HEK293 (cell line): ENCODE data around the gene SLC3A2.

ENCODE experiments used
- CTCF ChIA-PET: fragments of 350-600 bp; formaldehyde crosslinking; extraction: SDS; loops from one replicate; lab custom pipeline; 2021; ENCODE audit warnings: antibody characterized with exemption; lab: Yijun Ruan, JAX
- POLR2A ChIA-PET: fragments of 300-600 bp; formaldehyde crosslinking; extraction: SDS; loops from one replicate; lab custom pipeline; 2020; ENCODE audit warnings: antibody characterized with exemption, inconsistent platforms; lab: Yijun Ruan, JAX
- H3K27ac ChIP-seq: fragments of 200-500 bp; sonication (Bioruptor generic); 2 replicates; pipeline ENCODE4 v1.5.1; 2014; ENCODE audit warnings: low read depth, low read length, control low read depth, inconsistent platforms; ENCODE audit errors: extremely low read depth
- H3K36me3 ChIP-seq, 2 experiments: fragments of 200-500 bp in 1 of 2; sonication (Bioruptor generic) in 1 of 2; 1 replicate in 1 of 2; 2 replicates in 1 of 2; pipeline ENCODE4 v1.5.1; 2014 to 2017; ENCODE audit warnings: inconsistent platforms in 2 of 2, low read length in 2 of 2; ENCODE audit not compliant: control insufficient read depth in 2 of 2, insufficient read depth in 1 of 2
- H3K4me1 ChIP-seq: fragments of 200-500 bp; sonication (Bioruptor generic); 2 replicates; pipeline ENCODE4 v1.5.1; 2014; ENCODE audit warnings: mild to moderate bottlenecking, low read length, inconsistent platforms; ENCODE audit not compliant: control insufficient read depth, insufficient read depth
- H3K4me3 ChIP-seq: 2 replicates; pipeline ENCODE4 v1.5.1; 2011; ENCODE audit warnings: low read depth, mild to moderate bottlenecking, control low read depth, low read length, moderate library complexity
- H3K9me3 ChIP-seq: fragments of 200-500 bp; sonication (Bioruptor generic); 2 replicates; pipeline ENCODE4 v1.5.1; 2014; ENCODE audit warnings: low read depth, low read length, inconsistent platforms; ENCODE audit not compliant: control insufficient read depth, insufficient read depth
- BCL6B ChIP-seq: fragments of 450-650 bp; formaldehyde crosslinking; IDR thresholded peaks from 2 replicates; pipeline ENCODE4 v1.5.1; 2017; ENCODE audit warnings: missing biosample characterization, missing genetic modification characterization
- GLIS2 ChIP-seq: fragments of 450-650 bp; formaldehyde crosslinking; IDR thresholded peaks from 2 replicates; pipeline ENCODE4 v1.5.1; 2016; ENCODE audit warnings: missing biosample characterization, missing genetic modification characterization
- IKZF3 ChIP-seq: fragments of 450-650 bp; IDR thresholded peaks from 2 replicates; pipeline ENCODE4 v1.5.0; 2018; ENCODE audit warnings: missing biosample characterization, mild to moderate bottlenecking, missing genetic modification characterization, moderate library complexity
- KLF1 ChIP-seq: fragments of 450-650 bp; formaldehyde crosslinking; IDR thresholded peaks from 2 replicates; pipeline ENCODE4 v1.5.1; 2016; ENCODE audit warnings: missing biosample characterization, missing genetic modification characterization
- KLF8 ChIP-seq: fragments of 450-650 bp; formaldehyde crosslinking; IDR thresholded peaks from 2 replicates; pipeline ENCODE4 v1.5.1; 2016; ENCODE audit warnings: missing biosample characterization, missing genetic modification characterization
- PRDM4 ChIP-seq: fragments of 450-650 bp; formaldehyde crosslinking; IDR thresholded peaks from 2 replicates; pipeline ENCODE4 v1.5.1; 2017; ENCODE audit warnings: missing biosample characterization, missing genetic modification characterization
- SALL2 ChIP-seq: fragments of 450-650 bp; formaldehyde crosslinking; IDR thresholded peaks from 2 replicates; pipeline ENCODE4 v1.5.0; 2017; ENCODE audit warnings: missing biosample characterization, mild to moderate bottlenecking, missing genetic modification characterization, borderline replicate concordance
- SCRT2 ChIP-seq: fragments of 450-650 bp; formaldehyde crosslinking; IDR thresholded peaks from 2 replicates; pipeline ENCODE4 v1.5.1; 2016; ENCODE audit warnings: missing biosample characterization, missing genetic modification characterization
- TRIM28 ChIP-seq: IDR thresholded peaks from 2 replicates; pipeline ENCODE4 v1.6.1; 2011; ENCODE audit warnings: low read length, control low read depth, borderline replicate concordance
- ZNF133 ChIP-seq: fragments of 450-650 bp; formaldehyde crosslinking; IDR thresholded peaks from 2 replicates; pipeline ENCODE4 v1.5.1; 2016; ENCODE audit warnings: missing biosample characterization, missing genetic modification characterization
- ZNF350 ChIP-seq: fragments of 450-650 bp; formaldehyde crosslinking; IDR thresholded peaks from 2 replicates; pipeline ENCODE4 v1.5.0; 2017; ENCODE audit warnings: missing biosample characterization, mild to moderate bottlenecking, missing genetic modification characterization
- ZNF37A ChIP-seq: fragments of 450-650 bp; IDR thresholded peaks from 2 replicates; pipeline ENCODE4 v1.5.1; 2018; ENCODE audit warnings: missing biosample characterization, missing genetic modification characterization
- ZNF580 ChIP-seq: fragments of 450-650 bp; formaldehyde crosslinking; IDR thresholded peaks from 2 replicates; pipeline ENCODE4 v1.5.1; 2016; ENCODE audit warnings: missing biosample characterization, missing genetic modification characterization
- ZNF837 ChIP-seq: fragments of 450-650 bp; formaldehyde crosslinking; IDR thresholded peaks from 2 replicates; pipeline ENCODE4 v1.5.1; 2016; ENCODE audit warnings: missing biosample characterization, missing genetic modification characterization
- ZSCAN30 ChIP-seq: fragments of 450-650 bp; IDR thresholded peaks from 2 replicates; pipeline ENCODE4 v1.5.1; 2018; ENCODE audit warnings: missing biosample characterization, mild to moderate bottlenecking, missing genetic modification characterization, moderate library complexity
- TF ChIP-seq, protein P1 (sequence below): fragments of 450-650 bp; formaldehyde crosslinking; IDR thresholded peaks from 2 replicates; pipeline ENCODE4 v1.5.1; 2016; ENCODE audit warnings: missing biosample characterization, missing genetic modification characterization
- TF ChIP-seq, protein P2 (sequence below): fragments of 450-650 bp; formaldehyde crosslinking; IDR thresholded peaks from 2 replicates; pipeline ENCODE4 v1.5.1; 2017; ENCODE audit warnings: missing biosample characterization, missing genetic modification characterization
- TF ChIP-seq, protein P3 (sequence below): fragments of 450-650 bp; formaldehyde crosslinking; IDR thresholded peaks from 2 replicates; pipeline ENCODE4 v1.5.1; 2016; ENCODE audit warnings: missing biosample characterization, missing genetic modification characterization, borderline replicate concordance

The SLC3A2 gene

DNA sequence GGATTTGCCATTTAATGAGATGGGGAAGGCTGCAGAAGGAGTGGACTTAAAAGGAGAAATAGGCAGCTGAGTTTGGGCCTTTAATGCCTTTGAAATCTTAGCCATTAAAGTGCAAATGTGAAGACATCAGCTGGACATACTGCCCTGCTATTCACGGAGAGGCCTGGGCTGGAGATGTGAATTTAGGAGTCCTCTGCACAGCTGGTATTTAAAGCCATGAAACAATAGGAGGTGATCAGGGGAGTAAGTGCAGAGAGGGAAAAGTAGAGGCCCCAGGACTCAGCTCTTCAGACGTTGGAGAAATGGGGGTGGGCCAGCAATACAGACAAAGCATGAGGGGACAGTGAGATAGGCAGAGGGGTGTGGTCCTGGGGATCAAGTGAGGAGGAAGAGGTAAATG is 16.6 kb downstream of the SLC3A2 start:
- no peak overlapping the region for H3K27ac ChIP-seq
- H3K36me3 ChIP-seq: no peaks in the 10 kb centered on the region
- CTCF ChIA-PET: interaction anchor here (1.6 kb wide), 1 partner anchor 9 kb away, joined by 11 read pairs; no protein-coding TSS in a partner anchor
- H3K9me3 ChIP-seq: no peaks in the 10 kb centered on the region
- POLR2A ChIA-PET: no interaction called here
- H3K4me1 ChIP-seq: no peaks in the 10 kb centered on the region
- TF ChIP-seq ZNF37A (tag by site-specific recombination) (no peak), SALL2 (no peak), IKZF3 (tag by site-specific recombination) (no peak), SCRT2 (tag by site-specific recombination) (no peak)
- no peak overlapping the region for H3K4me3 ChIP-seq

DNA sequence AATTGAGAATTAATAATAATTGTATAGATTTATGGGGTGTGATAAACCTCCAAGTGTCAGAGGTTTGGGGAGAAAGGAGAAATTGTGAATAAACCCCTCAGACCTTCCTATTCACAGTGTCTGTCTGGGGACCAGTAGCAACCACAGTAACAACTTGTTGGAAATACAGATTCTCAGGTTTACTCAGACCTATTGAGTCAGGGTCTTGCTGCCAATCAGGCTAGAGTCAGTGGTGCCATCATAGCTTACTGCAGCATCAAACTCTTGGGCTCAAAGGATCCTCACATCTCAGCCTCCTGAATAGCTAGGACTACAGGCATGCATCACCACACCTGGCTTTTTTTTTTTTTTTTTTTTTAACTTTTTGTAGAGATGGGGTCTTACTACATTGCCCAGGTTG is 17.3 kb downstream of the SLC3A2 start:
- no peak overlapping the region for H3K27ac ChIP-seq
- H3K9me3 ChIP-seq: no peaks in the 10 kb centered on the region
- no peaks in the 10 kb centered on the region for H3K36me3 ChIP-seq
- H3K4me1 ChIP-seq: no peaks in the 10 kb centered on the region
- H3K4me3 ChIP-seq: no peak overlapping the region
- TF ChIP-seq, protein P1, sequence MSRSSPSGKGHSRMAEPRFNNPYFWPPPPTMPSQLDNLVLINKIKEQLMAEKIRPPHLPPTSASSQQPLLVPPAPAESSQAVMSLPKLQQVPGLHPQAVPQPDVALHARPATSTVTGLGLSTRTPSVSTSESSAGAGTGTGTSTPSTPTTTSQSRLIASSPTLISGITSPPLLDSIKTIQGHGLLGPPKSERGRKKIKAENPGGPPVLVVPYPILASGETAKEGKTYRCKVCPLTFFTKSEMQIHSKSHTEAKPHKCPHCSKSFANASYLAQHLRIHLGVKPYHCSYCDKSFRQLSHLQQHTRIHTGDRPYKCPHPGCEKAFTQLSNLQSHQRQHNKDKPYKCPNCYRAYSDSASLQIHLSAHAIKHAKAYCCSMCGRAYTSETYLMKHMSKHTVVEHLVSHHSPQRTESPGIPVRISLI: 0 out of 2 replicates have a peak, but pooled peaks have one; percentile 21
- TF ChIP-seq GLIS2 (tag by site-specific recombination) (no peak), ZNF837 (tag by site-specific recombination) (no peak), ZNF133 (tag by site-specific recombination) (no peak)
- CTCF ChIA-PET: interaction anchor here (1.0 to 1.3 kb wide), 3 partner anchors 10 to 122 kb away, joined by 3 read pairs; no protein-coding TSS in a partner anchor
- POLR2A ChIA-PET: interaction anchor here (0.7 to 1.9 kb wide), 3 partner anchors 8 to 120 kb away, joined by 3 to 12 read pairs (median 3); no protein-coding TSS in a partner anchor

DNA sequence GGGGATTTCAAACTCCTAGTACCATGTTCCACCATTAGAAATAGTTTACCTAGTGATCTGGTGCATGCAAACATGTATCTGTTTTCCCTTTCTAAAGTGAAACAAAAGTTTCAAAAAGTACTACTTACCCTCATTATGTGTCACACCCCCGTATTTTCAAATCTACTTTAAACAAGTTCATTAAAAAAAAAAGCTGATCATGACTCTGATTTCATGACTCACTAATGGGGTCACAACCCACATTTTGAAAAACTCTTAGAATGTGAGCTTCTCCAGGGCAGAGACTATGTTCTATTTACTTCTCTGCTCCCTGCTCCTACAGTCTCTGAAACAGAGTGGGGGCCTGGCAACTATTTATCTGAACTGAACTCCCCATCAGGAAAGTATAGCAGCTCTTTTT is 22.2 kb downstream of the SLC3A2 start:
- POLR2A ChIA-PET: no interaction called here
- TF ChIP-seq ZNF580 (tag by site-specific recombination): no peak
- TF ChIP-seq TRIM28: no peak
- TF ChIP-seq, protein P2, sequence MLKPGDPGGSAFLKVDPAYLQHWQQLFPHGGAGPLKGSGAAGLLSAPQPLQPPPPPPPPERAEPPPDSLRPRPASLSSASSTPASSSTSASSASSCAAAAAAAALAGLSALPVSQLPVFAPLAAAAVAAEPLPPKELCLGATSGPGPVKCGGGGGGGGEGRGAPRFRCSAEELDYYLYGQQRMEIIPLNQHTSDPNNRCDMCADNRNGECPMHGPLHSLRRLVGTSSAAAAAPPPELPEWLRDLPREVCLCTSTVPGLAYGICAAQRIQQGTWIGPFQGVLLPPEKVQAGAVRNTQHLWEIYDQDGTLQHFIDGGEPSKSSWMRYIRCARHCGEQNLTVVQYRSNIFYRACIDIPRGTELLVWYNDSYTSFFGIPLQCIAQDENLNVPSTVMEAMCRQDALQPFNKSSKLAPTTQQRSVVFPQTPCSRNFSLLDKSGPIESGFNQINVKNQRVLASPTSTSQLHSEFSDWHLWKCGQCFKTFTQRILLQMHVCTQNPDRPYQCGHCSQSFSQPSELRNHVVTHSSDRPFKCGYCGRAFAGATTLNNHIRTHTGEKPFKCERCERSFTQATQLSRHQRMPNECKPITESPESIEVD (tag by site-specific recombination): no peak
- TF ChIP-seq KLF1 (tag by site-specific recombination): no peak
- no peak for TF ChIP-seq KLF8
- no peak for TF ChIP-seq ZNF350 (tag by site-specific recombination)
- TF ChIP-seq, protein P3, sequence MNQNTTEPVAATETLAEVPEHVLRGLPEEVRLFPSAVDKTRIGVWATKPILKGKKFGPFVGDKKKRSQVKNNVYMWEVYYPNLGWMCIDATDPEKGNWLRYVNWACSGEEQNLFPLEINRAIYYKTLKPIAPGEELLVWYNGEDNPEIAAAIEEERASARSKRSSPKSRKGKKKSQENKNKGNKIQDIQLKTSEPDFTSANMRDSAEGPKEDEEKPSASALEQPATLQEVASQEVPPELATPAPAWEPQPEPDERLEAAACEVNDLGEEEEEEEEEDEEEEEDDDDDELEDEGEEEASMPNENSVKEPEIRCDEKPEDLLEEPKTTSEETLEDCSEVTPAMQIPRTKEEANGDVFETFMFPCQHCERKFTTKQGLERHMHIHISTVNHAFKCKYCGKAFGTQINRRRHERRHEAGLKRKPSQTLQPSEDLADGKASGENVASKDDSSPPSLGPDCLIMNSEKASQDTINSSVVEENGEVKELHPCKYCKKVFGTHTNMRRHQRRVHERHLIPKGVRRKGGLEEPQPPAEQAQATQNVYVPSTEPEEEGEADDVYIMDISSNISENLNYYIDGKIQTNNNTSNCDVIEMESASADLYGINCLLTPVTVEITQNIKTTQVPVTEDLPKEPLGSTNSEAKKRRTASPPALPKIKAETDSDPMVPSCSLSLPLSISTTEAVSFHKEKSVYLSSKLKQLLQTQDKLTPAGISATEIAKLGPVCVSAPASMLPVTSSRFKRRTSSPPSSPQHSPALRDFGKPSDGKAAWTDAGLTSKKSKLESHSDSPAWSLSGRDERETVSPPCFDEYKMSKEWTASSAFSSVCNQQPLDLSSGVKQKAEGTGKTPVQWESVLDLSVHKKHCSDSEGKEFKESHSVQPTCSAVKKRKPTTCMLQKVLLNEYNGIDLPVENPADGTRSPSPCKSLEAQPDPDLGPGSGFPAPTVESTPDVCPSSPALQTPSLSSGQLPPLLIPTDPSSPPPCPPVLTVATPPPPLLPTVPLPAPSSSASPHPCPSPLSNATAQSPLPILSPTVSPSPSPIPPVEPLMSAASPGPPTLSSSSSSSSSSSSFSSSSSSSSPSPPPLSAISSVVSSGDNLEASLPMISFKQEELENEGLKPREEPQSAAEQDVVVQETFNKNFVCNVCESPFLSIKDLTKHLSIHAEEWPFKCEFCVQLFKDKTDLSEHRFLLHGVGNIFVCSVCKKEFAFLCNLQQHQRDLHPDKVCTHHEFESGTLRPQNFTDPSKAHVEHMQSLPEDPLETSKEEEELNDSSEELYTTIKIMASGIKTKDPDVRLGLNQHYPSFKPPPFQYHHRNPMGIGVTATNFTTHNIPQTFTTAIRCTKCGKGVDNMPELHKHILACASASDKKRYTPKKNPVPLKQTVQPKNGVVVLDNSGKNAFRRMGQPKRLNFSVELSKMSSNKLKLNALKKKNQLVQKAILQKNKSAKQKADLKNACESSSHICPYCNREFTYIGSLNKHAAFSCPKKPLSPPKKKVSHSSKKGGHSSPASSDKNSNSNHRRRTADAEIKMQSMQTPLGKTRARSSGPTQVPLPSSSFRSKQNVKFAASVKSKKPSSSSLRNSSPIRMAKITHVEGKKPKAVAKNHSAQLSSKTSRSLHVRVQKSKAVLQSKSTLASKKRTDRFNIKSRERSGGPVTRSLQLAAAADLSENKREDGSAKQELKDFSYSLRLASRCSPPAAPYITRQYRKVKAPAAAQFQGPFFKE (tag by site-specific recombination): no peak
- TF ChIP-seq ZSCAN30: no peak
- TF ChIP-seq PRDM4 (tag by site-specific recombination): no peak
- no peak for TF ChIP-seq BCL6B (tag by site-specific recombination)

More for the DNA sequence above, 22.2 kb downstream of the SLC3A2 start:
- no peaks in the 10 kb centered on the region for H3K9me3 ChIP-seq
- H3K4me3 ChIP-seq: no peak overlapping the region
- no peaks in the 10 kb centered on the region for H3K36me3 ChIP-seq
- CTCF ChIA-PET: interaction anchor here (0.6 to 9.1 kb wide), 7 partner anchors 41 to 332 kb away, joined by 3 to 450 read pairs (median 5); no protein-coding TSS in a partner anchor
- no peaks in the 10 kb centered on the region for H3K4me1 ChIP-seq
- no peak overlapping the region for H3K27ac ChIP-seq
